GM12878 (cell line): ENCODE results near the gene OR10G2. TPM values are rescaled to one million over a fixed set of nuclear protein-coding genes. Genes with fewer than 3 reads are reported as not detected.
A peak's percentile ranks its signal among the peaks of the same experiment; 100 is the strongest.

Experiments used
- ATAC-seq: fragments of 200-7000 bp; cut with Tn5 transposase; 3 replicates; pipeline ENCODE4 v1.9.1; 2020; ENCODE audit warnings: mild to moderate bottlenecking, moderate library complexity
- BruUV-seq: library from RNA; stranded (reverse); fragments of 400-500 nt; replicated peaks from 2 replicates; lab custom pipeline; 2021; lab: Mats Ljungman, UMichigan
- CTCF ChIA-PET: fragments of 300-600 bp; sonication (Branson Sonifier 250); formaldehyde crosslinking; extraction: SDS; loops from one replicate; lab custom pipeline; 2021; ENCODE audit warnings: inconsistent platforms; lab: Yijun Ruan, JAX
- POLR2A ChIA-PET: fragments of 350-600 bp; formaldehyde crosslinking; extraction: SDS; loops from one replicate; lab custom pipeline; 2021; ENCODE audit warnings: inconsistent platforms; lab: Charles Lee
- RAD21 ChIA-PET: fragments of 300-600 bp; sonication (Branson Sonifier 250); formaldehyde crosslinking; loops from one replicate; lab custom pipeline; 2023; ENCODE audit warnings: antibody characterized with exemption; ENCODE audit not compliant: unreplicated experiment; lab: Charles Lee
- SMC1A ChIA-PET: fragments of 300-600 bp; sonication (Branson Sonifier 250); formaldehyde crosslinking; loops from one replicate; lab custom pipeline; 2023; ENCODE audit not compliant: unreplicated experiment, uncharacterized antibody; lab: Charles Lee
- DNase-seq: peaks from one replicate; pipeline ENCODE4 v3.0.0-alpha.2; 2011; ENCODE audit warnings: low read depth, low spot score
- FAIRE-seq: peaks from 3 replicates; lab custom pipeline; 2011; peaks lifted over from hg19 to GRCh38; lab: Jason Lieb, UNC
- H2AFZ ChIP-seq: 2 replicates; pipeline ENCODE4 v1.6.0; 2011; ENCODE audit warnings: low read depth, low read length, control low read depth; ENCODE audit not compliant: control insufficient read depth
- H3K27ac ChIP-seq: 2 replicates; pipeline ENCODE4 v1.5.1; 2011; ENCODE audit warnings: control low read depth; ENCODE audit not compliant: control insufficient read depth, insufficient read depth
- H3K27me3 ChIP-seq, 2 experiments: replicated peaks in 1 of 2; 2 replicates each; pipeline versions ENCODE4 v1.6.0 to v1.6.1; 2011; ENCODE audit warnings: low read length in 1 of 2; ENCODE audit not compliant: control insufficient read depth in 2 of 2, insufficient read depth in 2 of 2
- H3K36me3 ChIP-seq, 2 experiments: 2 replicates each; pipeline ENCODE4 v1.5.1; 2011; ENCODE audit warnings: low read length in 1 of 2; ENCODE audit not compliant: control insufficient read depth in 2 of 2, insufficient read depth in 2 of 2
- H3K4me1 ChIP-seq: 2 replicates; pipeline ENCODE4 v1.6.1; 2011; ENCODE audit warnings: mild to moderate bottlenecking, low read length, moderate library complexity, mixed read lengths; ENCODE audit not compliant: control insufficient read depth, insufficient read depth
- H3K4me2 ChIP-seq: 2 replicates; pipeline ENCODE4 v1.6.0; 2011; ENCODE audit warnings: control low read depth; ENCODE audit not compliant: control insufficient read depth, insufficient read depth
- H3K4me3 ChIP-seq: fragments of 200-600 bp; sonication (generic); 2 replicates; pipeline ENCODE4 v1.5.1; 2016
- H3K79me2 ChIP-seq: 2 replicates; pipeline ENCODE4 v1.6.0; 2011; ENCODE audit warnings: low read length; ENCODE audit not compliant: control insufficient read depth, insufficient read depth
- H3K9ac ChIP-seq: 2 replicates; pipeline ENCODE4 v1.8.0; 2011; ENCODE audit warnings: low read length, control low read depth, mixed read lengths; ENCODE audit not compliant: control insufficient read depth, insufficient read depth
- H3K9me3 ChIP-seq: replicated peaks from 3 replicates; pipeline ENCODE4 v1.5.1; 2011; ENCODE audit warnings: mild to moderate bottlenecking, low read length; ENCODE audit not compliant: control insufficient read depth, insufficient read depth
- H4K20me1 ChIP-seq: 2 replicates; pipeline ENCODE4 v1.6.0; 2011; ENCODE audit not compliant: control insufficient read depth, insufficient read depth
- FOS ChIP-seq: IDR thresholded peaks from 3 replicates; pipeline ENCODE4 v1.6.1; 2011; ENCODE audit warnings: borderline replicate concordance; ENCODE audit not compliant: insufficient read length; ENCODE audit errors: extremely low read depth
- FOXK2 ChIP-seq: fragments of 450-650 bp; IDR thresholded peaks from 2 replicates; pipeline ENCODE4 v1.6.1; 2017; ENCODE audit warnings: mild to moderate bottlenecking, moderate library complexity
- FOXM1 ChIP-seq: IDR thresholded peaks from 2 replicates; pipeline ENCODE4 v1.6.1; 2012; ENCODE audit warnings: low read depth, mild to moderate bottlenecking, inconsistent platforms, low read length, moderate library complexity
- MEF2A ChIP-seq: IDR thresholded peaks from 2 replicates; pipeline ENCODE4 v1.6.1; 2011; ENCODE audit warnings: low read depth, mild to moderate bottlenecking, low read length, moderate library complexity; ENCODE audit not compliant: insufficient read depth
- MEF2B ChIP-seq: fragments of 450-650 bp; IDR thresholded peaks from 2 replicates; pipeline ENCODE4 v1.6.1; 2018; ENCODE audit warnings: mild to moderate bottlenecking, moderate library complexity; ENCODE audit not compliant: partially characterized antibody, poor library complexity, severe bottlenecking
- MTA2 ChIP-seq: fragments of 450-650 bp; IDR thresholded peaks from 2 replicates; pipeline ENCODE4 v1.6.1; 2016; ENCODE audit warnings: low read depth, mild to moderate bottlenecking, moderate library complexity
- NFYA ChIP-seq: IDR thresholded peaks from 2 replicates; pipeline ENCODE4 v1.6.1; 2011; ENCODE audit warnings: low read depth, mild to moderate bottlenecking, low read length, improper control_type of control experiment, borderline replicate concordance
- NKRF ChIP-seq: fragments of 450-650 bp; conservative IDR thresholded peaks from 2 replicates; pipeline ENCODE4 v1.6.1; 2017; ENCODE audit warnings: mild to moderate bottlenecking, moderate library complexity
- PML ChIP-seq: IDR thresholded peaks from 2 replicates; pipeline ENCODE4 v1.6.1; 2012; ENCODE audit warnings: low read length, inconsistent platforms
- POLR2A ChIP-seq: IDR thresholded peaks from 2 replicates; pipeline ENCODE4 v1.6.1; 2011; ENCODE audit warnings: low read depth, mild to moderate bottlenecking, low read length
- STAT3 ChIP-seq: IDR thresholded peaks from 2 replicates; pipeline ENCODE4 v1.6.1; 2011; ENCODE audit warnings: low read depth, low read length, improper control_type of control experiment
- TCF12 ChIP-seq: IDR thresholded peaks from 2 replicates; pipeline ENCODE4 v1.6.1; 2011; ENCODE audit warnings: low read depth, mild to moderate bottlenecking, low read length
- YBX1 ChIP-seq: fragments of 450-650 bp; IDR thresholded peaks from 2 replicates; pipeline ENCODE4 v1.6.1; 2016; ENCODE audit warnings: antibody characterized with exemption
- ZNF207 ChIP-seq: fragments of 450-650 bp; IDR thresholded peaks from 2 replicates; pipeline ENCODE4 v1.6.1; 2014; ENCODE audit warnings: antibody characterized with exemption, mild to moderate bottlenecking, borderline replicate concordance
- WGBS: methylation state at CpG from one replicate; pipeline ENCODE4 v1.1.6; 2016; ENCODE audit warnings: low lambda C conversion rate; ENCODE audit not compliant: insufficient replicate concordance, insufficient coverage; ENCODE audit errors: missing lambda C conversion rate; 5-methylcytosine and 5-hydroxymethylcytosine counted together
- in situ Hi-C: fragments of 300-500 bp; cut with MboI; formaldehyde crosslinking; loops from 9 replicates; pipeline ENCODE4 v1.14.3; 2018; ENCODE audit warnings: mixed read lengths
- intact Hi-C: fragments of 100-400 bp; cut with micrococcal nuclease; formaldehyde crosslinking; loops from one replicate; pipeline ENCODE4 v1.14.2; 2022; ENCODE audit not compliant: unreplicated experiment
- polyA plus RNA-seq, 11 experiments: library from polyadenylated mRNA; depleted of rRNA in 4 of 11; unstranded in 6 of 11; stranded (reverse) in 5 of 11; fragments of >200 nt; fragmentation: Nextera tagmentation in 4 of 11; fragmentation: Illumina TruSeq in 1 of 11; extraction: Ambion mirVana in 4 of 11; extraction: Trizol in 1 of 11; gene quantifications; 1 replicate in 1 of 11; 2 replicates in 10 of 11; pipeline versions ENCODE4 v1.2.1 to v1.2.3, GENCODE V29; 2011 to 2016; ENCODE audit warnings: inconsistent platforms in 2 of 11, missing spikeins in 2 of 11, low read depth in 1 of 11
- total RNA-seq, 4 experiments: library from RNA; depleted of rRNA in 3 of 4; stranded (reverse); fragments of >200 nt in 3 of 4; fragmentation: Illumina TruSeq in 1 of 4; extraction: Trizol in 1 of 4; gene quantifications; 2 replicates each; pipeline versions ENCODE4 v1.2.1 to v1.2.3, GENCODE V29; 2013 to 2021
- TF ChIP-seq, protein P1 (sequence below): IDR thresholded peaks from 2 replicates; pipeline ENCODE4 v1.6.1; 2012; ENCODE audit warnings: low read depth, low read length, improper control_type of control experiment
- TF ChIP-seq, protein P2 (sequence below): IDR thresholded peaks from 2 replicates; pipeline ENCODE4 v1.6.1; 2011; ENCODE audit warnings: low read depth, mild to moderate bottlenecking, low read length, moderate library complexity, borderline replicate concordance; ENCODE audit errors: extremely low read depth
- TF ChIP-seq, protein P3 (sequence below): fragments of 450-650 bp; IDR thresholded peaks from 2 replicates; pipeline ENCODE4 v1.6.1; 2014; ENCODE audit warnings: mild to moderate bottlenecking
- TF ChIP-seq, protein P4 (sequence below): fragments of 450-650 bp; formaldehyde crosslinking; IDR thresholded peaks from 2 replicates; pipeline ENCODE4 v1.4.0; 2020; ENCODE audit warnings: mild to moderate bottlenecking, moderate library complexity

The OR10G2 gene
- total and polyA plus RNA-seq, 10 of the 15 experiments (the other 5 are each of a cell fraction or from before 2014, with no cell fraction given) = not detected

GRCh38 chr14:21617614-21618013, 17.1 kb downstream of the OR10G2 start:
- no peak overlapping the region for H2AFZ ChIP-seq
- no peaks in the 10 kb centered on the region for H3K9me3 ChIP-seq
- ChIA-PET RAD21 (no interaction called here), SMC1A (no interaction called here), POLR2A (interaction anchor here (0.5 kb wide), 1 partner anchor 11 kb away, joined by 6 read pairs; no protein-coding TSS in a partner anchor), CTCF (interaction anchor here (1.1 kb wide), 2 partner anchors 94 to 106 kb away, joined by 3 to 6 read pairs; no protein-coding TSS in a partner anchor)
- TF ChIP-seq POLR2A = no peak
- no peak for TF ChIP-seq FOXM1
- TF ChIP-seq, protein P1, sequence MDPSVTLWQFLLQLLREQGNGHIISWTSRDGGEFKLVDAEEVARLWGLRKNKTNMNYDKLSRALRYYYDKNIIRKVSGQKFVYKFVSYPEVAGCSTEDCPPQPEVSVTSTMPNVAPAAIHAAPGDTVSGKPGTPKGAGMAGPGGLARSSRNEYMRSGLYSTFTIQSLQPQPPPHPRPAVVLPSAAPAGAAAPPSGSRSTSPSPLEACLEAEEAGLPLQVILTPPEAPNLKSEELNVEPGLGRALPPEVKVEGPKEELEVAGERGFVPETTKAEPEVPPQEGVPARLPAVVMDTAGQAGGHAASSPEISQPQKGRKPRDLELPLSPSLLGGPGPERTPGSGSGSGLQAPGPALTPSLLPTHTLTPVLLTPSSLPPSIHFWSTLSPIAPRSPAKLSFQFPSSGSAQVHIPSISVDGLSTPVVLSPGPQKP = no peak
- no peak for TF ChIP-seq YBX1
- TF ChIP-seq, protein P2, sequence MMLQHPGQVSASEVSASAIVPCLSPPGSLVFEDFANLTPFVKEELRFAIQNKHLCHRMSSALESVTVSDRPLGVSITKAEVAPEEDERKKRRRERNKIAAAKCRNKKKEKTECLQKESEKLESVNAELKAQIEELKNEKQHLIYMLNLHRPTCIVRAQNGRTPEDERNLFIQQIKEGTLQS = no peak
- TF ChIP-seq TCF12 = no peak
- TF ChIP-seq, protein P3, sequence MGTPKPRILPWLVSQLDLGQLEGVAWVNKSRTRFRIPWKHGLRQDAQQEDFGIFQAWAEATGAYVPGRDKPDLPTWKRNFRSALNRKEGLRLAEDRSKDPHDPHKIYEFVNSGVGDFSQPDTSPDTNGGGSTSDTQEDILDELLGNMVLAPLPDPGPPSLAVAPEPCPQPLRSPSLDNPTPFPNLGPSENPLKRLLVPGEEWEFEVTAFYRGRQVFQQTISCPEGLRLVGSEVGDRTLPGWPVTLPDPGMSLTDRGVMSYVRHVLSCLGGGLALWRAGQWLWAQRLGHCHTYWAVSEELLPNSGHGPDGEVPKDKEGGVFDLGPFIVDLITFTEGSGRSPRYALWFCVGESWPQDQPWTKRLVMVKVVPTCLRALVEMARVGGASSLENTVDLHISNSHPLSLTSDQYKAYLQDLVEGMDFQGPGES = no peak
- TF ChIP-seq, protein P4, sequence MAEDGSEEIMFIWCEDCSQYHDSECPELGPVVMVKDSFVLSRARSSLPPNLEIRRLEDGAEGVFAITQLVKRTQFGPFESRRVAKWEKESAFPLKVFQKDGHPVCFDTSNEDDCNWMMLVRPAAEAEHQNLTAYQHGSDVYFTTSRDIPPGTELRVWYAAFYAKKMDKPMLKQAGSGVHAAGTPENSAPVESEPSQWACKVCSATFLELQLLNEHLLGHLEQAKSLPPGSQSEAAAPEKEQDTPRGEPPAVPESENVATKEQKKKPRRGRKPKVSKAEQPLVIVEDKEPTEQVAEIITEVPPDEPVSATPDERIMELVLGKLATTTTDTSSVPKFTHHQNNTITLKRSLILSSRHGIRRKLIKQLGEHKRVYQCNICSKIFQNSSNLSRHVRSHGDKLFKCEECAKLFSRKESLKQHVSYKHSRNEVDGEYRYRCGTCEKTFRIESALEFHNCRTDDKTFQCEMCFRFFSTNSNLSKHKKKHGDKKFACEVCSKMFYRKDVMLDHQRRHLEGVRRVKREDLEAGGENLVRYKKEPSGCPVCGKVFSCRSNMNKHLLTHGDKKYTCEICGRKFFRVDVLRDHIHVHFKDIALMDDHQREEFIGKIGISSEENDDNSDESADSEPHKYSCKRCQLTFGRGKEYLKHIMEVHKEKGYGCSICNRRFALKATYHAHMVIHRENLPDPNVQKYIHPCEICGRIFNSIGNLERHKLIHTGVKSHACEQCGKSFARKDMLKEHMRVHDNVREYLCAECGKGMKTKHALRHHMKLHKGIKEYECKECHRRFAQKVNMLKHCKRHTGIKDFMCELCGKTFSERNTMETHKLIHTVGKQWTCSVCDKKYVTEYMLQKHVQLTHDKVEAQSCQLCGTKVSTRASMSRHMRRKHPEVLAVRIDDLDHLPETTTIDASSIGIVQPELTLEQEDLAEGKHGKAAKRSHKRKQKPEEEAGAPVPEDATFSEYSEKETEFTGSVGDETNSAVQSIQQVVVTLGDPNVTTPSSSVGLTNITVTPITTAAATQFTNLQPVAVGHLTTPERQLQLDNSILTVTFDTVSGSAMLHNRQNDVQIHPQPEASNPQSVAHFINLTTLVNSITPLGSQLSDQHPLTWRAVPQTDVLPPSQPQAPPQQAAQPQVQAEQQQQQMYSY (CRISPR knock-in tag) = no peak
- TF ChIP-seq FOXK2 = no peak
- TF ChIP-seq FOS = no peak
- TF ChIP-seq MTA2 = no peak
- no peak for TF ChIP-seq NFYA
- TF ChIP-seq NKRF = no peak
- TF ChIP-seq MEF2A = no peak
- no peak for TF ChIP-seq STAT3
- TF ChIP-seq MEF2B = no peak
- TF ChIP-seq PML = no peak
- no peak for TF ChIP-seq ZNF207
- DNase-seq (no peak), ATAC-seq (peak; percentile 21; the same call in 1 of the 3 replicates), FAIRE-seq (no peak)
- H3K4me1 ChIP-seq = no peaks in the 10 kb centered on the region
- 7% methylated on average over 8 of the region's 8 CpGs for WGBS
- no peaks in the 10 kb centered on the region for H3K27me3 ChIP-seq
- BruUV-seq = no TSS peak
- intact Hi-C loops = no loop called here
- no peak overlapping the region for H3K4me2 ChIP-seq
- no peak overlapping the region for H3K4me3 ChIP-seq
- H4K20me1 ChIP-seq = no peaks in the 10 kb centered on the region
- H3K36me3 ChIP-seq = no peaks in the 10 kb centered on the region
- in situ Hi-C loops = no loop called here
- no peak overlapping the region for H3K9ac ChIP-seq
- no peak overlapping the region for H3K27ac ChIP-seq
- no peaks in the 10 kb centered on the region for H3K79me2 ChIP-seq
